HG03280 (cell line): ENCODE results near the gene ARL5B.

Experiments used
- ATAC-seq: cut with Tn5 transposase; IDR thresholded peaks from one replicate; pipeline ENCODE4 v1.9.1; 2021; ENCODE audit warnings: mild to moderate bottlenecking, moderate library complexity; ENCODE audit not compliant: unreplicated experiment

Gene ARL5B

DNA sequence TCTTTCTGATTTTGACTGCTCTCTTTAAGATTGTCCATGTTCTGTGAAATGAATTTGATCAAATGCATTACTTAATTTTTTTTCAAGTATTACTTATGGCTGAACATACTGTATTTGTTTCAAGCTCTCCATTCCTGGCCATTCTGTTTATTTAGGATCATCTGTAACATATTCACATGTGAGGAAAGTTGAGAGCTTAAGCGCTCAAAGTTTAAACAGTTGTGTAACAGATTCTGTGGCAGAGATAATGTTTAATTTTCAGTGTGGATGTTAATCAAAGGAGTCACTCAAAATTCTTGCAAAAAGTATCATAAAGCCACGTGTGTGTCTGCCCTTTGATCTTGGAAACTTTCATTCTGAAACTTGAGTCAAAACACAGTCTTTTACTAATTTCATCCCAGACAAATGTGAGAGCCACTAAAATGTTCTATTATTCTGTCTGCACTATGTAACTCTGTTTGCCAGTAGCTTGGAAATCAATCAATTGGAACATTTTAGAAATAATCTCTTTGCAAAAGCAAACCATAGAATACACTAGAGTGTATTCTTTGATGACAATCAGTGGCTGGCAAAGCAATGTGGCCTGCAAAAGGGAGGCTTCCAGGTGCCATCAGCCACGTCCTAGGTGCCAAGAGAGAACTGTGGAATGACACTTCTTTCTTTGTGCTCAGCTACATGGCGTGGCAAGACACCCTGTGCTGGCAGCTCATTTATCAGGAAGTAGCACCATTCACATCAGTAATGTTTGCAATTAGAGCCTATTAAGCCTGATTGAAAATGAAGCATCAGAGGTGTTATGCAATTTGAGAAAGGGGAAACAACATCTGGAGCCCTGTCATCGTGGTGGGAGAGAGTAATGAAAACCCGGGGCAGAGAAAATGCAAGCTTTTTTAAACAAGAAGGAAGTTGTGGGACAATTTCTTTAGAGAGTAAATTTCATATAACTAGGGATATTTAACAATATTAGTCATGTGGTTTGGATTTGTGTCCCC lies 40.9 kb downstream of the ARL5B start:
- no peak for ATAC-seq

DNA sequence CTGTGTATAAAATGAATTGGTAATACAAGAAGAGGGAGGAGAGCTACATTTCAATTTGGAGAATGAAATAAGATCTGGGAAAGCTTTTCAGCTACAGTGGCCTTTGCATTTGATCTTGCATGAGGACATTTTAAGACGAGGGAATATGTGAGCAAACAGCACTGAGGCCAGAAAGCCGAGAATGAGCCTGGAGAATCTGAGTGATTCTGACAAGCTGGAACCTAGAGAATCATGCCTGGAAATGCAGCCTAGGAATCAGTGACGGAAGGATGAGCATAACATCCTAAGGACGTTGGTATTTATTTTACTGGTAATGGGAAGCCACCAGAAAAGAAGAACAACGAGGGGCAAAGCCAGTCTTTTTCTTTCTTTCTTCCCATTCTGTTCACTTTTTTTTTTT lies 44.3 kb downstream of the ARL5B start:
- no peak for ATAC-seq

DNA sequence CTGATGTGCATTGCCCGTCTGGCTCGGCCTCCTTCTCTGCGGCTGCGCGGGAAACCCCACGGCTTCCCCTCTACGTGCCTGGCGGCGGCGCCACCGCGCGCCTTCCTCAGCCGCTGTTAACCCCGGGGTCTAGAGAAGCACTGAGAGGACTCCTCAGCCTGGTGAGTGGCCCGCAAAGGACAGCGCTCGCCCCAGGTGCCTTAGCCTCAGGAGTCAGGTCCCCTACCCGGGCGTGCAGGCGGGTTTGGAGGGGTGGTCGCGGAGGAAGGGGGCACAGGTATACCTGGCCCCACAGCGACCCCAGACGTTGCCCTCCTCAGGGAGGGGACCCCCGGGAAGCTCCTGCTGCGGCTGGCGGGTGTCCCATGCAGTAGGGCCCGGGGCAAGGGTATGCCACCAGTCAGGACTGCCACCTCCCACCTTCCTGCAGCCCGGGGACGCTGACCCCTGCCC lies 51.0 kb downstream of the ARL5B start:
- no peak for ATAC-seq

DNA sequence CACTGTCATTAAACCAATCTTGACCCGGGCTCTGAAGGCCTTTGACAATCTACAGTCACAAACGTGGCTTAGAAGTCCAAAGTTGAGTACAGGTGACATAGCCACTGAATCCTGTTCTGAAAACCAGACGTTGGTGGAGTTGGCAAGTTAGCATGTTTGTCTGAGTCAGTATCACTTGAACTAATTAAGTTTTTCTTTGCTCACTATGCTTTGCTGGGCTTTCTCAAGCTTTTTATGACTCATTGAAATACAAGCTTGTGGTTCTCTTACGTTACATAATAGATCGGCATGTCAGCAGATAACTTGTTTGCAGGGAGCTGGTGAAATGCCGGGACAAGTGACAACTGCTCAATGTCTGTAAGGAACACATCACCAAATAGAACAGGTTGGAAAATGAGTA lies 53.8 kb downstream of the ARL5B start:
- ATAC-seq = no peak

DNA sequence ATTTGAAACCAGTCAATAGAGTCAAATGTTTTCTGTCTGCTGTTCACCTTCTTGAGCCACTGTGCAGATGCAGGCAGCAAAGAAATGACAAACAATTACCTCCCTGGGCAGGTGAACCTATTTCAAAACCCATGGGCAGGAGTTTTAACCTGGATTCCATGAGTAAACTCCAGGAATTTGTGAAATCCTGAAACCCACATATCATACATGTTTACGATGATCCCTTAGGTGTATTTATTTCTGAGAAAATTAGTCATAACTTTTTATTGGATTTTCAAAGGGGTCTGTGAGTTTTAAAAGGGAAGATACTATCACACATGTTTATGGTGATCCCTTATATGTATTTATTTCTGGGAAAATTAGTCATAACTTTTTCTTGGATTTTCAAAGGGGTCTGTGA lies 59.8 kb downstream of the ARL5B start:
- ATAC-seq = no peak

DNA sequence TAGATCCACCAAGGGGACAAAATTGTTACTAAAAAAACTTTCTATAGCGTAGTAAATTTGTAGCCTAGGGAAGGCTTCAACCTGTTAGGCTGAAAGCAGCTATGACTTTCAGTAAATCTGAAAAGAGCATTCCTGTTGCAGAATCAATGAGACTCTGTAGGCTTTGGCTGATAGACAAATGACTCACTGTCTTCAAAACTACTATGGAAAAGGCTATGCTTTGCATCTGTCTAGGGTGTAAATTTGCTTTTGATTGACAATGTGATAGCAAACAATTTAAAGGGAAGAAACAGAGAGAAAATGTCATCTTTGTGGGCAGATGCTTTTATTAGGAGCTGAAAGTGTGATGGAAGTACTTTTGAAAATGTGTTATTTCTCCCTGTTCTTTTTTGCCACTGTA lies 60.6 kb downstream of the ARL5B start:
- no peak for ATAC-seq

DNA sequence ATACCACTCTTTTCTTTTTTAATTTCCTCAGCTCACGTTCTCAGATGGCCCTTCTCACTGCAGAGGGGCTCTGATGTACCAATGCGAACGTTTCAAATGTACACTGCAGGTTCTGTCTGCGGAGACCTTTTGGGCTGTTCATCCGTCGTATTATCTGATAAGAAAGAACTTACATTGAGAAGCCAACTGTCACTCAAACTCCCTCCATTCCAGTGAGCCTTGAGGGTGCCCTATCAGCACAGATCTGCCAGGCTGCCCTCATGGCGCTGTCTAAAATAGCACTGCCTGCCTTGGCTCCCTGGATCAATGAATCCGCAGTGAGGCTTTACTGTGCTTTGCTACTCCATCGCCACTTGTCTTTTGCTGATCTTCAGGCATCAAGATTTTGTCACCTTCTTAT lies 61.8 kb downstream of the ARL5B start:
- no peak for ATAC-seq

DNA sequence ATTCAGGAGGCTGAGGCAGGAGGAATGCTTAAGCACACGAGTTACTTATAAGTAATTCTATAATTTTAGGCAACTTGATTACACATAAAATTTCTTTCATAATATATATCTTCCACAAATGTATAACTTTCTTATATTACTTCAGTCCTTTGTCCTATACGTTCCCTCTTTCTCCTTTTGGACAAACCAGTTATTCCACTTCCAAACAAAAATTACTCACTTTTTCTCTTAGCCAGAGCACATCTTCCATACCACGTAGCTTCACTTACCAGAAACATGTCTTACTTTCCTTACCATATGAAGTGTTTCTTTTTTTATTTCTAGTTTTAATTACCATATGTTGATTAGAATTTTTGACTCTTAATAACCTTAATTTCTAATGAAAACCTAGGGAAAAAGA lies 64.6 kb downstream of the ARL5B start:
- ATAC-seq = no peak
